ENCODE data around the gene MAPK8. TPM values are rescaled to one million over a fixed set of nuclear protein-coding genes. Genes with fewer than 3 reads are reported as not detected.
A peak's percentile ranks its signal among the peaks of the same experiment; 100 is the strongest.

MAPK8 gene
- total RNA-seq, 2 experiments from 2014 or later: 47.8 to 50.6 TPM

GRCh38 chr10:48459270-48460150 lies 153.0 kb downstream of the MAPK8 start:
- CTCF ChIA-PET: no interaction called here
- H3K9me3 Mint-ChIP-seq: no peaks in the 10 kb centered on the region
- Histone ChIP-seq H3K27me3 (ENCODE audit: control insufficient read depth in 1 of 2, insufficient read depth in 2 of 2, low read length in 2 of 2) (peaks cover 2 to 4% of the 10 kb centered on the region in 2 experiments), H3K9me3 (ENCODE audit: control insufficient read depth in 1 of 2, insufficient read depth in 1 of 2, low read length in 2 of 2) (no peaks in the 10 kb centered on the region), H3K27ac (ENCODE audit: low read depth in 1 of 2, low read length in 2 of 2) (no peak overlapping the region), H3K4me3 (ENCODE audit: low read length) (no peak overlapping the region), H3K36me3 (ENCODE audit: insufficient read depth, low read length) (no peaks in the 10 kb centered on the region), H3K4me1 (ENCODE audit: insufficient read depth, low read length) (peaks cover 6% of the 10 kb centered on the region)
- H3K36me3 Mint-ChIP-seq (ENCODE audit: low read depth): no peaks in the 10 kb centered on the region
- DNase-seq (peak in 2 of 14 experiments; percentile 10 to 21), ATAC-seq (ENCODE audit: poor library complexity) (no peak)
- intact Hi-C loops (cut with DNase I, micrococcal nuclease): no loop called here
- TF ChIP-seq, protein P1, sequence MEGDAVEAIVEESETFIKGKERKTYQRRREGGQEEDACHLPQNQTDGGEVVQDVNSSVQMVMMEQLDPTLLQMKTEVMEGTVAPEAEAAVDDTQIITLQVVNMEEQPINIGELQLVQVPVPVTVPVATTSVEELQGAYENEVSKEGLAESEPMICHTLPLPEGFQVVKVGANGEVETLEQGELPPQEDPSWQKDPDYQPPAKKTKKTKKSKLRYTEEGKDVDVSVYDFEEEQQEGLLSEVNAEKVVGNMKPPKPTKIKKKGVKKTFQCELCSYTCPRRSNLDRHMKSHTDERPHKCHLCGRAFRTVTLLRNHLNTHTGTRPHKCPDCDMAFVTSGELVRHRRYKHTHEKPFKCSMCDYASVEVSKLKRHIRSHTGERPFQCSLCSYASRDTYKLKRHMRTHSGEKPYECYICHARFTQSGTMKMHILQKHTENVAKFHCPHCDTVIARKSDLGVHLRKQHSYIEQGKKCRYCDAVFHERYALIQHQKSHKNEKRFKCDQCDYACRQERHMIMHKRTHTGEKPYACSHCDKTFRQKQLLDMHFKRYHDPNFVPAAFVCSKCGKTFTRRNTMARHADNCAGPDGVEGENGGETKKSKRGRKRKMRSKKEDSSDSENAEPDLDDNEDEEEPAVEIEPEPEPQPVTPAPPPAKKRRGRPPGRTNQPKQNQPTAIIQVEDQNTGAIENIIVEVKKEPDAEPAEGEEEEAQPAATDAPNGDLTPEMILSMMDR (IDR thresholded peaks at IDR 0.05): no peak
- no peak overlapping the region for H3K27ac Mint-ChIP-seq
- POLR2A ChIA-PET: no interaction called here
- H3K4me1 Mint-ChIP-seq (ENCODE audit: low read depth): no peaks in the 10 kb centered on the region
- no peaks in the 10 kb centered on the region for H3K27me3 Mint-ChIP-seq
- no peak overlapping the region for H3K4me3 Mint-ChIP-seq

DNA sequence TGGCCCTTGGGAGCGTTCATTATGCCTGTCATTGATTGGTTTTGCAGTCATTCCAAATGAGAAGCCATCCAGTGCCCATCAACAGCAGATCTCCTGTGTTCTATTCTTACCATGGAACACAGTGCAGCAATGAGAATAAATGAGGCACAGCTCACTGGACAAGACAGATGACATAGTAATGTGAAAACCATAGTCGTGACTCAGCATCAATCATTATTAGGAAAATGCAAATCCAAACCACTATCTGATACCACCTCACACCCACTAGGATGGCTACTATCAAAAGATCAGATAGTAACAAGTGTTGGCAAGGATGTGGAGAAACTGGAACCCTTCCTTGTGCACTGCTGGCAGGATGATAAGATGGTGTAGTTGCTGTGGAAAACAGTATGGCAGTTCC lies 153.7 kb downstream of the MAPK8 start:
- no peak for ATAC-seq (ENCODE audit: poor library complexity)

DNA sequence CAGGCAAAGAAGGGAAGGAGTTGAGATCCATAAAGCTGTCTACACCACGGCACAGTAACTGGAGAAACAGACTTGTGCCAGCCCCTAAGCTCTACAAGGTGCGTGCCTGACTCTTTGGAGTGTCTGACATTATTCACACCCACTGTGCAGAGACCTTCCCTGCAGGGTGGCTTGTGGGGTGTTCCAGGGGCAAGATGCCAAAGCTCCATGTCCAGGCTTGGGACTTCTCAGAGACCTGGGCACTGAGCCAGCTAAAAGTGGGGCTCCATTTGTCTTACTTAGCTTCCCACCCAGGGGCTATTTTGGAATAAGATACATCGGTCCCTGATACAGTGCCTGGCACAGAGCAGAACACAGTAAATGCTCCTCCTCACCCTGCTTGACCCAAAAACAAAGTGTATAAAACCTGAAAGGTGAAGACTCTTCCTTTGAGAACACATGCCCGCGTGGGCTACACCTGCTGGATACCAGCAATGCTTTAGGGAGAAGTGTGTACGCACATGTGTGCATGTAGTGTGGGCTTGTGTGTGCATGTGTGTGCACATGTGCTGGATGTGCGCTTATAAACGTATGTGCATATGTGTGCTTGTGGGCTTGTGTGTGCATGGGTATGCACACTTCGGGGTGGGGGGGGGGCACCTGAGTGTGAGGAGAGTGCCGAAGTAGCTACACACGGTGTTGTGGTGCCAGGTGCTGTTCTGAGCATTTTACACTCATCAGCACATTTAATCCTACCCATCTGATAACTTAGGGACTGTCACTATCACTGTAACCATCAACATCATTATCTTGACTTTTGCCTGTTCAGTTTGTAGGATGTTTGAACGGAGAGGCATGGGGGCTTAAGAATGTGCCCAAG lies 155.4 kb downstream of the MAPK8 start:
- no peak overlapping the region for H3K4me3 Mint-ChIP-seq
- no peak overlapping the region for H3K27ac ChIP-seq (ENCODE audit: low read depth in 1 of 2, low read length in 2 of 2)
- no peaks in the 10 kb centered on the region for H3K27me3 Mint-ChIP-seq
- DNase-seq (peak in 1 of 14 experiments; percentile 0), ATAC-seq (ENCODE audit: poor library complexity) (no peak)
- H3K9me3 ChIP-seq (ENCODE audit: control insufficient read depth in 1 of 2, insufficient read depth in 1 of 2, low read length in 2 of 2): peaks cover 0 to 5% of the 10 kb centered on the region in 2 experiments
- no peak overlapping the region for H3K4me3 ChIP-seq (ENCODE audit: low read length)
- TF ChIP-seq, protein P1 (IDR thresholded peaks at IDR 0.05): no peak
- H3K27me3 ChIP-seq (ENCODE audit: control insufficient read depth in 1 of 2, insufficient read depth in 2 of 2, low read length in 2 of 2): no peaks in the 10 kb centered on the region
- no peak overlapping the region for H3K27ac Mint-ChIP-seq
- no peaks in the 10 kb centered on the region for H3K36me3 Mint-ChIP-seq (ENCODE audit: low read depth)
- POLR2A ChIA-PET: no interaction called here
- no peaks in the 10 kb centered on the region for H3K4me1 Mint-ChIP-seq (ENCODE audit: low read depth)
- no peaks in the 10 kb centered on the region for H3K36me3 ChIP-seq (ENCODE audit: insufficient read depth, low read length)
- intact Hi-C loops (cut with DNase I, micrococcal nuclease): no loop called here
- H3K9me3 Mint-ChIP-seq: no peaks in the 10 kb centered on the region
- no peaks in the 10 kb centered on the region for H3K4me1 ChIP-seq (ENCODE audit: insufficient read depth, low read length)
- CTCF ChIA-PET: no interaction called here

More for the DNA sequence above, 153.7 kb downstream of the MAPK8 start:
- peaks cover 2 to 4% of the 10 kb centered on the region in 2 experiments for H3K27me3 ChIP-seq (ENCODE audit: control insufficient read depth in 1 of 2, insufficient read depth in 2 of 2, low read length in 2 of 2)
- H3K36me3 ChIP-seq (ENCODE audit: insufficient read depth, low read length): no peaks in the 10 kb centered on the region
- ChIA-PET POLR2A (no interaction called here), CTCF (no interaction called here)
- TF ChIP-seq, protein P1 (IDR thresholded peaks at IDR 0.05): no peak
- no peak overlapping the region for H3K4me3 ChIP-seq (ENCODE audit: low read length)
- Mint-ChIP-seq H3K9me3 (no peaks in the 10 kb centered on the region), H3K27ac (no peak overlapping the region), H3K4me1 (ENCODE audit: low read depth) (no peaks in the 10 kb centered on the region), H3K36me3 (ENCODE audit: low read depth) (no peaks in the 10 kb centered on the region), H3K4me3 (no peak overlapping the region), H3K27me3 (no peaks in the 10 kb centered on the region)
- intact Hi-C loops (cut with DNase I, micrococcal nuclease): no loop called here
- H3K9me3 ChIP-seq (ENCODE audit: control insufficient read depth in 1 of 2, insufficient read depth in 1 of 2, low read length in 2 of 2): no peaks in the 10 kb centered on the region
- no peak overlapping the region for H3K27ac ChIP-seq (ENCODE audit: low read depth in 1 of 2, low read length in 2 of 2)
- peaks cover 6% of the 10 kb centered on the region for H3K4me1 ChIP-seq (ENCODE audit: insufficient read depth, low read length)
- no peak for DNase-seq

Measured in CD4-positive, alpha-beta T cell (primary cell).